Retinal pigment epithelial cell (primary cell): ENCODE results near the gene MAX.

ENCODE experiments used
- DNase-seq: peaks from one replicate; pipeline ENCODE4 v3.0.0-alpha.2; 2010; ENCODE audit warnings: low read depth
- H3K4me3 ChIP-seq: 2 replicates; pipeline ENCODE4 v1.5.1; 2011; ENCODE audit warnings: mild to moderate bottlenecking, low read length, control low read depth, moderate library complexity
- CTCF ChIP-seq: conservative IDR thresholded peaks from 2 replicates; pipeline ENCODE4 v1.5.1; 2011; ENCODE audit warnings: low read depth, low read length, control low read depth, inconsistent platforms

MAX gene

DNA sequence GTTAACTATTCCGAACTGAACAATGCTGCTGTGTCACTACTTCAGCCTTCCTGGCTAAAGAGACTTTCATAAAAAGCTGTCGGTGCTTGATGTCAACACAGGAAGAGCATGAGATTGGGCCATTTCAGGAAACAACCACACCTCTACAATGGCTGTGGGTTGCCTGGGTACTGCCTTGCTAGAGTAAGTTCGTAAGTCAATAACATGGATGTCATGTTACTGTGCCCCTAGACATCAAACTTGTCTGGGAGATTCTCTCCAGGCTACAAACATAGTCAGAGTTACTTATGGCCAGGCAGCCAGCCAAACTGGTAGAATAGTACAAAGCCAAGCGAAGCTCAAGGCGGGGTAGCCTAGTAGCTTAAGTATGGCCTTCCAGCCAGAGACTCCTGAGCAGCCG is 23.1 kb downstream of the MAX start:
- no peak for DNase-seq
- no peak overlapping the region for H3K4me3 ChIP-seq
- no peak for TF ChIP-seq CTCF

DNA sequence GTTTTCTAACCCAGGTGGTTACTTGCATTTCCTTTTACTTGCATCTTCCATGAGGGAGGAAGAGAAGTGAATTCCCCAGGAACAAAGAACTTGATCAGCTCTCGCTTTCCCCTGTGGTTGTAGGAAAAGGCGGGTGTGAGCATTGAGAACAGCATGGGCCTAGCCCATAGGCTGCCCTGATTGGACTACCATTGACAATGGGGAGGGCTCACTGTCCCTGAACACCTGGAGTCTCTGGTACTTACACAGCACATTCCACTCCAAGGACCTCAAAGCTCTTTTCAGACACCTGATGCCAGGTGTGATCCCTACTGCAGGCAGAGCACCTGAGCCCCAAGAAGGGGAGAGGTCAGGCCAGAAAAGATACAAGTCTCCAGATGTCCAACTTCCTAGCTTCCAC is 25.0 kb downstream of the MAX start:
- no peak overlapping the region for H3K4me3 ChIP-seq
- no peak for DNase-seq
- no peak for TF ChIP-seq CTCF

DNA sequence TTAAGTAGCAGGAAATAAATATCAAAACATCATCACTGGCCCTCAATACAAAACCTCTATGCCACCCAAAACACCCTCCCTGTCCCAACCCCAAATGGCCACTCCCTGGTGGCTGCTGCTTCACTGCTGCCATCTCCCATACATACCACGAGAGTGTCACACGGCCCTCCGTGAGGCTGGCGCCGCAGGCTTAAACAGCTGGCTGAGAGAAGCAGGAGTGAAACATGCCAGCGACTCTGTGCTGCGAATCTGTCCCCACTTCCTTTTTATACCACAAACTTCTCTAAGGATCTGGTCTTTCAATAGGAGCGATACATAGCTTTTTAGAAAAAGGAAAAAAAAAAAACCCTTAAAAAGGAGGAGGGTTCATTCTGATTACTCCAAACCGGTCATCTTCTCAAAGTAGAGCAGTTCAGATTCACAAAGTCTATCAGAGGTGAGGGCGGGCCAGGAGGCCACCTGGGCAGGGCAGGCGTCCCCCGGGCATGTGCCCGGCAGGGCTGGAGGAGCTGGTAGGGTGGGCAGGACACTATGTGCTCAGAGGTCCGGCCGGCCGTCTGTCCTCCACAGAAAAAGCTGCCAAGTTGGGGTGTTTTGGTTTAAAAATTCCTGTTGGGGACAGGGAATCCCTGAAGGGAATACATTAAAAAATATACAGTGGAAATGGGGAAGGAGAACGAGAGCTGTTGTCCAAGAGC is 26.5 kb downstream of the MAX start:
- no peak overlapping the region for H3K4me3 ChIP-seq
- TF ChIP-seq CTCF, result no peak
- no peak for DNase-seq

GRCh38 chr14:65074449-65075150 is 27.7 kb downstream of the MAX start:
- no peak for DNase-seq
- TF ChIP-seq CTCF, result no peak
- no peak overlapping the region for H3K4me3 ChIP-seq

GRCh38 chr14:65073605-65074201 is 28.6 kb downstream of the MAX start:
- TF ChIP-seq CTCF, result no peak
- no peak overlapping the region for H3K4me3 ChIP-seq
- DNase-seq, result no peak

GRCh38 chr14:65072937-65073336 is 29.4 kb downstream of the MAX start:
- no peak for TF ChIP-seq CTCF
- no peak overlapping the region for H3K4me3 ChIP-seq
- DNase-seq, result no peak
